K562 (cell line): ENCODE measurements around the gene ZNF48. TPM values are rescaled to one million over a fixed set of nuclear protein-coding genes. Genes with fewer than 3 reads are reported as not detected.

Experiments used
- ATAC-seq: fragments of 200-7000 bp; cut with Tn5 transposase; 3 replicates; pipeline ENCODE4 v1.9.1; 2020; ENCODE audit warnings: moderate library complexity
- BruUV-seq: library from RNA; stranded (reverse); fragments of 400-500 nt; replicated peaks from 2 replicates; lab custom pipeline; 2021; lab: Mats Ljungman, UMichigan
- CTCF ChIA-PET: fragments of 300-600 bp; formaldehyde crosslinking; extraction: SDS; loops from one replicate; lab custom pipeline; 2021; ENCODE audit warnings: low intra/inter-chr PET ratio; lab: Yijun Ruan, JAX
- POLR2A ChIA-PET: fragments of 300-600, 350-650 bp; sonication (Branson Sonifier 250); formaldehyde crosslinking; extraction: SDS; loops from one replicate; lab custom pipeline; 2021; ENCODE audit warnings: antibody characterized with exemption, inconsistent platforms; lab: Yijun Ruan, JAX
- DNase-seq, 4 experiments: peaks; one replicate each; pipeline versions ENCODE4 v3.0.0 to v3.0.0-alpha.2; 2011 to 2018; ENCODE audit warnings: low spot score in 3 of 4, mixed read lengths in 3 of 4; ENCODE audit errors: extremely low read depth in 1 of 4
- FAIRE-seq: peaks from 2 replicates; lab custom pipeline; 2011; peaks lifted over from hg19 to GRCh38; lab: Jason Lieb, UNC
- H2AFZ ChIP-seq: 2 replicates; pipeline ENCODE4 v1.6.0; 2011; ENCODE audit warnings: low read depth, low read length, control low read depth, inconsistent platforms
- H3K27ac ChIP-seq: fragments of 200-600 bp; 3 replicates; pipeline ENCODE4 v1.8.0; 2011; ENCODE audit warnings: low read depth, mild to moderate bottlenecking, control low read depth, inconsistent platforms, low read length, moderate library complexity, mixed read lengths; ENCODE audit errors: extremely low read depth
- H3K27me3 ChIP-seq, 2 experiments: fragments of 300-600 bp in 1 of 2; 2 replicates in 1 of 2; 3 replicates in 1 of 2; pipeline versions ENCODE4 v1.6.0 to v1.8.0; 2011; ENCODE audit warnings: inconsistent platforms in 2 of 2, low read length in 2 of 2, mild to moderate bottlenecking in 1 of 2, mixed read lengths in 1 of 2, moderate library complexity in 1 of 2; ENCODE audit not compliant: control insufficient read depth in 2 of 2, insufficient read depth in 2 of 2
- H3K36me3 ChIP-seq: fragments of 300-600 bp; 3 replicates; pipeline ENCODE4 v1.8.0; 2011; ENCODE audit warnings: mild to moderate bottlenecking, low read length, inconsistent platforms; ENCODE audit not compliant: control insufficient read depth, insufficient read depth
- H3K4me1 ChIP-seq, 2 experiments: fragments of 200-600 bp in 1 of 2; replicated peaks in 1 of 2; 2 replicates in 1 of 2; 3 replicates in 1 of 2; pipeline versions ENCODE4 v1.5.1 to v1.8.0; 2011; ENCODE audit warnings: inconsistent platforms in 2 of 2, low read length in 2 of 2, mild to moderate bottlenecking in 1 of 2, mixed read lengths in 1 of 2, moderate library complexity in 1 of 2; ENCODE audit not compliant: control insufficient read depth in 2 of 2, insufficient read depth in 2 of 2
- H3K4me2 ChIP-seq: 2 replicates; pipeline ENCODE4 v1.6.1; 2011; ENCODE audit warnings: low read length, control low read depth, inconsistent platforms, mixed read lengths; ENCODE audit not compliant: insufficient read depth
- H3K4me3 ChIP-seq: fragments of 200-600 bp; sonication (generic), shearing (Covaris generic); 2 replicates; pipeline ENCODE4 v1.5.1; 2016; ENCODE audit warnings: control low read depth, inconsistent platforms
- H3K79me2 ChIP-seq: fragments of 200-600 bp; 3 replicates; pipeline ENCODE4 v1.8.0; 2011; ENCODE audit warnings: low read length, inconsistent platforms; ENCODE audit not compliant: control insufficient read depth, insufficient read depth
- H3K9ac ChIP-seq, 2 experiments: 2 replicates each; pipeline versions ENCODE4 v1.6.0 to v1.6.1; 2011; ENCODE audit warnings: low read depth in 2 of 2, low read length in 2 of 2, control low read depth in 1 of 2, inconsistent platforms in 1 of 2, mild to moderate bottlenecking in 1 of 2, mixed read lengths in 1 of 2; ENCODE audit not compliant: insufficient read depth in 1 of 2
- H3K9me1 ChIP-seq: one replicate; pipeline ENCODE4 v1.6.0; 2011; ENCODE audit warnings: inconsistent platforms, mild to moderate bottlenecking, low read length, moderate library complexity; ENCODE audit not compliant: control insufficient read depth, insufficient read depth
- H3K9me3 ChIP-seq: replicated peaks from 2 replicates; pipeline ENCODE4 v1.5.1; 2011; ENCODE audit warnings: low read depth, low read length, inconsistent platforms; ENCODE audit not compliant: control insufficient read depth, insufficient read depth
- H4K20me1 ChIP-seq: replicated peaks from 2 replicates; pipeline ENCODE4 v1.6.1; 2011; ENCODE audit warnings: low read length, inconsistent platforms, mixed read lengths; ENCODE audit not compliant: control insufficient read depth, insufficient read depth
- BDP1 ChIP-seq: IDR thresholded peaks from 3 replicates; pipeline ENCODE4 v1.6.1; 2011; ENCODE audit not compliant: insufficient read length, insufficient read depth
- DMBX1 ChIP-seq: fragments of 250-450 bp; sonication (Bioruptor Pico); IDR thresholded peaks from 2 replicates; pipeline ENCODE4 v1.8.0; 2022; ENCODE audit warnings: inconsistent platforms, mild to moderate bottlenecking, moderate library complexity, borderline replicate concordance
- GABPB2 ChIP-seq: fragments of 250-450 bp; sonication (Bioruptor Pico); conservative IDR thresholded peaks from 2 replicates; pipeline ENCODE4 v1.5.1; 2021; ENCODE audit warnings: mild to moderate bottlenecking
- MAZ ChIP-seq, 2 experiments: fragments of 450-650 bp in 1 of 2; sonication (generic) in 1 of 2; formaldehyde crosslinking; IDR thresholded peaks in 1 of 2; conservative IDR thresholded peaks in 1 of 2; 2 replicates each; pipeline versions ENCODE4 v1.4.0 to v1.5.0; 2020; ENCODE audit warnings: mild to moderate bottlenecking in 1 of 2, missing genetic modification reagents in 1 of 2
- NR2C2 ChIP-seq, 2 experiments: fragments of 200-800 bp in 1 of 2; sonication (Bioruptor generic) in 1 of 2; sonication (generic) in 1 of 2; formaldehyde crosslinking in 1 of 2; IDR thresholded peaks; 2 replicates each; pipeline versions ENCODE4 v1.6.1 to v1.8.0; 2016 to 2022; ENCODE audit warnings: mild to moderate bottlenecking in 1 of 2, missing compliant biosample characterization in 1 of 2, missing genetic modification characterization in 1 of 2, missing genetic modification reagents in 1 of 2
- NR4A1 ChIP-seq, 2 experiments: fragments of 250-450 bp in 1 of 2; fragments of 450-650 bp in 1 of 2; sonication (Bioruptor Pico) in 1 of 2; IDR thresholded peaks; 2 replicates each; pipeline versions ENCODE4 v1.4.0 to v1.6.1; 2016 to 2020; ENCODE audit warnings: mild to moderate bottlenecking in 2 of 2, missing compliant biosample characterization in 1 of 2, missing genetic modification characterization in 1 of 2, moderate library complexity in 1 of 2
- RFX1 ChIP-seq: fragments of 450-650 bp; IDR thresholded peaks from 2 replicates; pipeline ENCODE4 v1.6.1; 2016; ENCODE audit warnings: mild to moderate bottlenecking, moderate library complexity
- SMAD4 ChIP-seq: fragments of 250-450 bp; sonication (Bioruptor Pico); conservative IDR thresholded peaks from 2 replicates; pipeline ENCODE4 v1.8.0; 2021; ENCODE audit warnings: inconsistent platforms, mild to moderate bottlenecking, moderate library complexity
- ZNF644 ChIP-seq: fragments of 200-800 bp; sonication (Bioruptor generic); IDR thresholded peaks from 2 replicates; pipeline ENCODE4 v1.6.1; 2016; ENCODE audit warnings: low read depth, missing genetic modification characterization, missing compliant biosample characterization
- ZNF766 ChIP-seq: fragments of 200-800 bp; sonication (Bioruptor generic); conservative IDR thresholded peaks from 2 replicates; pipeline ENCODE4 v1.6.1; 2016; ENCODE audit warnings: missing genetic modification characterization, missing compliant biosample characterization
- WGBS: fragments of 100-300 bp; shearing (Covaris generic); methylation state at CpG from one replicate; pipeline ENCODE4 v1.1.6; 2016; ENCODE audit warnings: low coverage, mixed read lengths; ENCODE audit not compliant: insufficient coverage; ENCODE audit errors: missing lambda C conversion rate; 5-methylcytosine and 5-hydroxymethylcytosine counted together
- in situ Hi-C: fragments of 300-500 bp; cut with MboI; formaldehyde crosslinking; loops from 4 replicates; pipeline ENCODE4 v1.15.0; 2018; ENCODE audit warnings: inconsistent platforms, mixed read lengths
- intact Hi-C: fragments of 100-400 bp; cut with micrococcal nuclease; formaldehyde crosslinking; loops from 2 replicates; pipeline ENCODE4 v1.14.2; 2022
- polyA plus RNA-seq, 8 experiments: library from polyadenylated mRNA; depleted of rRNA in 4 of 8; stranded (reverse) in 5 of 8; unstranded in 3 of 8; fragments of >200 nt; fragmentation: Nextera tagmentation in 2 of 8; fragmentation: Illumina TruSeq in 1 of 8; extraction: Ambion mirVana in 2 of 8; extraction: Trizol in 1 of 8; gene quantifications; 2 replicates each; pipeline versions ENCODE4 v1.2.1 to v1.2.3, GENCODE V29; 2011 to 2014; ENCODE audit warnings: inconsistent platforms in 1 of 8, missing spikeins in 1 of 8
- total RNA-seq, 7 experiments: library from RNA; depleted of rRNA in 6 of 7; stranded (reverse); fragments of >200 nt in 6 of 7; fragmentation: Illumina TruSeq in 2 of 7; extraction: Trizol in 2 of 7; gene quantifications; 2 replicates each; pipeline versions ENCODE4 v1.2.1 to v1.2.3, GENCODE V29; 2011 to 2021; ENCODE audit warnings: low replicate concordance in 1 of 7
- TF ChIP-seq, protein P1 (sequence below): sonication (generic); formaldehyde crosslinking; IDR thresholded peaks from 2 replicates; pipeline ENCODE4 v1.8.0; 2022; ENCODE audit warnings: missing genetic modification reagents, mild to moderate bottlenecking, borderline replicate concordance
- TF ChIP-seq, protein P2 (sequence below): fragments of 450-650 bp; IDR thresholded peaks from 2 replicates; pipeline ENCODE4 v1.6.1; 2016; ENCODE audit warnings: low read depth

The ZNF48 gene
- total and polyA plus RNA-seq, 9 of the 15 experiments (the other 6 are each of a cell fraction or from before 2014, with no cell fraction given), result 0.38 to 11.6 (median 4.7) TPM

DNA sequence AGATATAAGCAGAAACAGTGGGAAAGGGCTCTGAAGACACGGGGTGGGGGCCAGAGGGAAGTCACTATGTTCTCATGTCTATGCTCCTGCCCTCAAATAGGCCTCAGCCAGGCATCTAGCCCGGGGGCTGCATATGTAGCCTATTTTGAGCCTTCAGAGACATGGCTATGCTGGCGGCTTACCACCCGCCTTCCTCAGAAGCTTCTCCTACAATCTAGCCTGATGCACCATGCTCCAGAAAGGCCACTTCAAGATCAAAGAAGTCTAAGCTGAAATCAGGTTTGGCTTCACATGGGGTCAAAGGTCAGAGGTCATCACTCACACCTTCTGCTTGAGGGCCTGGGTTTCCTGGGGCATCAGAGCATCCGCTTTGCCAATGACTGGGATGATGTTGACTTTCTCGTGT lies 14.4 kb upstream of the ZNF48 start:
- 59% methylated on average over 6 of the region's 6 CpGs for WGBS
- in situ Hi-C loops, result no loop called here
- Histone ChIP-seq H3K36me3 (peaks cover 7% of the 10 kb centered on the region; the same call in 1 of the 3 replicates), H4K20me1 (no peaks in the 10 kb centered on the region), H3K4me3 (no peak overlapping the region), H3K9me1 (no peaks in the 10 kb centered on the region), H2AFZ (0 out of 2 replicates have a peak overlapping the region, but pooled peaks have one; percentile 72), H3K9me3 (no peaks in the 10 kb centered on the region), H3K4me1 (peaks cover 46 to 62% of the 10 kb centered on the region in 2 experiments), H3K27me3 (no peaks in the 10 kb centered on the region), H3K27ac (peak overlapping the region; percentile 91), H3K4me2 (peak overlapping the region; percentile 60), H3K79me2 (peaks cover 16% of the 10 kb centered on the region), H3K9ac (peak overlapping the region in 1 of 2 experiments; percentile 11; a peak in 2 of 4 replicates)
- ChIA-PET POLR2A (interaction anchor here (0.7 to 1.4 kb wide), 5 partner anchors 8 to 27 kb away, joined by 3 to 4 read pairs (median 3); partner anchors contain the start of gene ZNF771), CTCF (no interaction called here)
- FAIRE-seq (no peak), DNase-seq (peak in 2 of 4 experiments; percentile 18 to 58), ATAC-seq (no peak)
- BruUV-seq, result no TSS peak
- intact Hi-C loops, result loop anchor here (2.0 kb wide), 1 partner anchor 14 kb away; the partner anchor contains the start of gene ZNF48
- TF ChIP-seq RFX1 (no peak), ZNF766 (CRISPR knock-in tag) (0 out of 2 replicates have a peak, but pooled peaks have one; percentile 13), GABPB2 (CRISPR knock-in tag) (no peak), NR2C2 (CRISPR knock-in tag; IDR thresholded peaks at IDR 0.05) (peak; percentile 96), NR2C2 (tag; IDR thresholded peaks at IDR 0.05) (no peak), BDP1 (no peak), ZNF644 (tag) (no peak), DMBX1 (CRISPR knock-in tag) (0 out of 2 replicates have a peak, but pooled peaks have one; percentile 34), NR4A1 (CRISPR knock-in tag; IDR thresholded peaks at IDR 0.05) (no peak), NR4A1 (tag; IDR thresholded peaks at IDR 0.05) (peak; percentile 38; the same call in 1 of the 2 replicates), SMAD4 (CRISPR knock-in tag) (0 out of 2 replicates have a peak, but pooled peaks have one; percentile 8), MAZ (CRISPR knock-in tag; conservative IDR thresholded peaks at IDR 0.05 in 1 of 2, IDR thresholded peaks at IDR 0.05 in 1 of 2) (0 out of 4 replicates have a peak, but pooled peaks of 1 of the 2 experiments have one; percentile 2)
- TF ChIP-seq, protein P1, sequence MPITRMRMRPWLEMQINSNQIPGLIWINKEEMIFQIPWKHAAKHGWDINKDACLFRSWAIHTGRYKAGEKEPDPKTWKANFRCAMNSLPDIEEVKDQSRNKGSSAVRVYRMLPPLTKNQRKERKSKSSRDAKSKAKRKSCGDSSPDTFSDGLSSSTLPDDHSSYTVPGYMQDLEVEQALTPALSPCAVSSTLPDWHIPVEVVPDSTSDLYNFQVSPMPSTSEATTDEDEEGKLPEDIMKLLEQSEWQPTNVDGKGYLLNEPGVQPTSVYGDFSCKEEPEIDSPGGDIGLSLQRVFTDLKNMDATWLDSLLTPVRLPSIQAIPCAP (CRISPR knock-in tag), result no peak
- TF ChIP-seq, protein P2, sequence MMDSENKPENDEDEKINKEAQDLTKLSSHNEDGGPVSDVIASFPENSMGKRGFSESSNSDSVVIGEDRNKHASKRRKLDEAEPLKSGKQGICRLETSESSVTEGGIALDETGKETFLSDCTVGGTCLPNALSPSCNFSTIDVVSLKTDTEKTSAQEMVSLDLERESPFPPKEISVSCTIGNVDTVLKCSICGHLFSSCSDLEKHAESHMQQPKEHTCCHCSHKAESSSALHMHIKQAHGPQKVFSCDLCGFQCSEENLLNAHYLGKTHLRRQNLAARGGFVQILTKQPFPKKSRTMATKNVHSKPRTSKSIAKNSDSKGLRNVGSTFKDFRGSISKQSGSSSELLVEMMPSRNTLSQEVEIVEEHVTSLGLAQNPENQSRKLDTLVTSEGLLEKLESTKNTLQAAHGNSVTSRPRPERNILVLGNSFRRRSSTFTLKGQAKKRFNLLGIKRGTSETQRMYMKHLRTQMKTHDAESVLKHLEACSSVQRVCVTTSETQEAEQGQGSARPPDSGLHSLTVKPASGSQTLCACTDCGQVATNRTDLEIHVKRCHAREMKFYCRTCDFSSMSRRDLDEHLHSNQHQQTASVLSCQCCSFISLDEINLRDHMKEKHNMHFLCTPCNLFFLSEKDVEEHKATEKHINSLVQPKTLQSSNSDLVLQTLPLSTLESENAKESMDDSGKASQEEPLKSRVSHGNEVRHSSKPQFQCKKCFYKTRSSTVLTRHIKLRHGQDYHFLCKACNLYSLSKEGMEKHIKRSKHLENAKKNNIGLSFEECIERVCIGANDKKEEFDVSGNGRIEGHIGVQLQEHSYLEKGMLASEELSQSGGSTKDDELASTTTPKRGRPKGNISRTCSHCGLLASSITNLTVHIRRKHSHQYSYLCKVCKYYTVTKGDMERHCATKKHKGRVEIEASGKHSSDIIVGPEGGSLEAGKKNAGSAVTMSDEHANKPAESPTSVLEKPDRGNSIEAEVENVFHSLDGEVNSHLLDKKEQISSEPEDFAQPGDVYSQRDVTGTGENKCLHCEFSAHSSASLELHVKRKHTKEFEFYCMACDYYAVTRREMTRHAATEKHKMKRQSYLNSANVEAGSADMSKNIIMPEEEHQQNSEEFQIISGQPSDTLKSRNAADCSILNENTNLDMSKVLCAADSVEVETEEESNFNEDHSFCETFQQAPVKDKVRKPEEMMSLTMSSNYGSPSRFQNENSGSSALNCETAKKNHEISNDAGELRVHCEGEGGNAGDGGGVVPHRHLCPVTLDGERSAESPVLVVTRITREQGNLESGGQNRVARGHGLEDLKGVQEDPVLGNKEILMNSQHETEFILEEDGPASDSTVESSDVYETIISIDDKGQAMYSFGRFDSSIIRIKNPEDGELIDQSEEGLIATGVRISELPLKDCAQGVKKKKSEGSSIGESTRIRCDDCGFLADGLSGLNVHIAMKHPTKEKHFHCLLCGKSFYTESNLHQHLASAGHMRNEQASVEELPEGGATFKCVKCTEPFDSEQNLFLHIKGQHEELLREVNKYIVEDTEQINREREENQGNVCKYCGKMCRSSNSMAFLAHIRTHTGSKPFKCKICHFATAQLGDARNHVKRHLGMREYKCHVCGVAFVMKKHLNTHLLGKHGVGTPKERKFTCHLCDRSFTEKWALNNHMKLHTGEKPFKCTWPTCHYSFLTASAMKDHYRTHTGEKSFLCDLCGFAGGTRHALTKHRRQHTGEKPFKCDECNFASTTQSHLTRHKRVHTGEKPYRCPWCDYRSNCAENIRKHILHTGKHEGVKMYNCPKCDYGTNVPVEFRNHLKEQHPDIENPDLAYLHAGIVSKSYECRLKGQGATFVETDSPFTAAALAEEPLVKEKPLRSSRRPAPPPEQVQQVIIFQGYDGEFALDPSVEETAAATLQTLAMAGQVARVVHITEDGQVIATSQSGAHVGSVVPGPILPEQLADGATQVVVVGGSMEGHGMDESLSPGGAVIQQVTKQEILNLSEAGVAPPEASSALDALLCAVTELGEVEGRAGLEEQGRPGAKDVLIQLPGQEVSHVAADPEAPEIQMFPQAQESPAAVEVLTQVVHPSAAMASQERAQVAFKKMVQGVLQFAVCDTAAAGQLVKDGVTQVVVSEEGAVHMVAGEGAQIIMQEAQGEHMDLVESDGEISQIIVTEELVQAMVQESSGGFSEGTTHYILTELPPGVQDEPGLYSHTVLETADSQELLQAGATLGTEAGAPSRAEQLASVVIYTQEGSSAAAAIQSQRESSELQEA, result no peak
